AG04449 (cell line): ENCODE measurements around the gene MRC1.

Experiments
- CTCF ChIA-PET: fragments of 350-600 bp; formaldehyde crosslinking; extraction: SDS; loops from one replicate; lab custom pipeline; 2021; ENCODE audit warnings: antibody characterized with exemption; lab: Yijun Ruan, JAX
- POLR2A ChIA-PET: fragments of 400-600, 350-600 bp; formaldehyde crosslinking; extraction: SDS; loops from one replicate; lab custom pipeline; 2020; ENCODE audit warnings: antibody characterized with exemption, inconsistent platforms; lab: Yijun Ruan, JAX
- DNase-seq: peaks from one replicate; pipeline ENCODE4 v3.0.0-alpha.2; 2010; ENCODE audit warnings: low read depth, low spot score
- H3K4me3 ChIP-seq: 2 replicates; pipeline ENCODE4 v1.5.1; 2011; ENCODE audit warnings: low read depth, mild to moderate bottlenecking, control low read depth, low read length
- TF ChIP-seq, protein P1 (sequence below): IDR thresholded peaks from one replicate; pipeline ENCODE4 v1.5.1; 2011; ENCODE audit warnings: mild to moderate bottlenecking, moderate library complexity, low read length, control low read depth, inconsistent platforms; ENCODE audit not compliant: insufficient read depth; ENCODE audit errors: missing control alignments

The MRC1 gene

DNA sequence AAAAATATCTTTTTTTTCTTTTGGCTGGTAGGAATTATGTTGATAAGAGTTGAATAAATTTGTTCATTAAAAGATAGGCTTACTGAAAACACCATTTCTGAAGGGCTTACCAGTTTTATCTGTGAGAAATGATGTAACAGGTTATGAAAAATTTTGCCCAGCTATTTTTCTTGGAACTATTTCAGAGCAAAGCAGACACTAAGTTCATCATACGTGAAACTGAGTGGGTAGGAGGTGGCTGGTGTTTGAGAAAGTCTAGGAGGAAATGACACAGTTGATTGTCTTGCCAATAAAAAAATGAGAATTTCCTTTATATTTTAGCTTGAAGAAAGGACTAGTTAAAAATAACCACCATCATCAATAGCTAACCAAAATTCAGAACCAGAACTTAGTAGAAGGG is 6.2 kb upstream of the MRC1 start:
- DNase-seq, result no peak
- no peak overlapping the region for H3K4me3 ChIP-seq
- ChIA-PET CTCF (no interaction called here), POLR2A (no interaction called here)
- TF ChIP-seq, protein P1, sequence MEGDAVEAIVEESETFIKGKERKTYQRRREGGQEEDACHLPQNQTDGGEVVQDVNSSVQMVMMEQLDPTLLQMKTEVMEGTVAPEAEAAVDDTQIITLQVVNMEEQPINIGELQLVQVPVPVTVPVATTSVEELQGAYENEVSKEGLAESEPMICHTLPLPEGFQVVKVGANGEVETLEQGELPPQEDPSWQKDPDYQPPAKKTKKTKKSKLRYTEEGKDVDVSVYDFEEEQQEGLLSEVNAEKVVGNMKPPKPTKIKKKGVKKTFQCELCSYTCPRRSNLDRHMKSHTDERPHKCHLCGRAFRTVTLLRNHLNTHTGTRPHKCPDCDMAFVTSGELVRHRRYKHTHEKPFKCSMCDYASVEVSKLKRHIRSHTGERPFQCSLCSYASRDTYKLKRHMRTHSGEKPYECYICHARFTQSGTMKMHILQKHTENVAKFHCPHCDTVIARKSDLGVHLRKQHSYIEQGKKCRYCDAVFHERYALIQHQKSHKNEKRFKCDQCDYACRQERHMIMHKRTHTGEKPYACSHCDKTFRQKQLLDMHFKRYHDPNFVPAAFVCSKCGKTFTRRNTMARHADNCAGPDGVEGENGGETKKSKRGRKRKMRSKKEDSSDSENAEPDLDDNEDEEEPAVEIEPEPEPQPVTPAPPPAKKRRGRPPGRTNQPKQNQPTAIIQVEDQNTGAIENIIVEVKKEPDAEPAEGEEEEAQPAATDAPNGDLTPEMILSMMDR, result no peak

DNA sequence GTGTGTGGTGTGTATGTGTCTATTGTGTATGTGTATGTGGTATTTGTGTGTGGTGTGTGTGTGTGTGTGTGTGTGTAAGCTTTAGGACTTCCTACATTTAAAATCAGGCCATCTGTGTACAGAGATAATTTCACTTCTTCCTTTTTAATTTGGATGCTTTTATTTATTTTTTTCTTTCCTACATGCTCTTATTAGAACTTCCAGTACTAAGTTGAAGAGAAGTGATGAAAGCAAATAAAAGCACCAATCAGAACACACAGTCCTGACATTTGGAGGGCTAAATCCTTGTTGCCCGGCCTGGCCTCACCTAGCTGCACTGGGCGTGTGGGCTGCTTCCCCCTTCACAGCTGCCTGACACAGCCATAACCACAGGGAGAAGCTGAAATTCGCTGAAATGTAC is 3.8 kb upstream of the MRC1 start:
- TF ChIP-seq, protein P1, result no peak
- CTCF ChIA-PET, result no interaction called here
- no peak for DNase-seq
- POLR2A ChIA-PET, result no interaction called here
- no peak overlapping the region for H3K4me3 ChIP-seq

DNA sequence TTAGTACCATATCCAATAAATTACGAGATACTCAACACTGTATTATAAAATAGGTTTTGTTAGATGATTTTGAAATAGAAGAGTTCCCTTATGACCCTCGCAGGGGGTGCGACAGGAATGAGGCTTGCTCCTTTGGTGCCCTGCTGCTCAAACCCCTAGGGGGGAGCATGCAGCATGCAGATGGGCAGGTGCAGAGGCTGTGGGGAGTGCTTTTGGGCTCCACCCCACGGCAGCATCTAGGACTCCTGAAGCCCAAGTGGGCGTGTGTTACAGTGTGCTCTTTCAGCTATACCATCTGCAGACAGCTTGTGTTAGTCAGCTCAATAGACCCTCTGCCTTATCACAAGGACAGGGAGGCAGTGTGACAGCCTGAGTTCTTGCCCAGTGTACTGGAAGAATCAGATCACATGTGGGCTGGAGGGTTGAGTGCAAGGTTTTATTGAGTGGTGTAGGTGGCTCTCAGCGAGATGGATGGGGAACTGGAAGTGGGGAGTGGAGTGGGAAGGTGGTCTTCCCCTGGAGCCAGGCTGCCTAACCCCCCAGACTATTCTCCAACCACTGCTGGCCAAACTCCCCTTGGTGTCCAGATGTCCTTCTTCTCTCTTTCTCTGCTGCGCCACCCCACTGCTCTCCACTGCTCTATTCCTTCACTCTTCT is 3.1 kb upstream of the MRC1 start:
- ChIA-PET CTCF (no interaction called here), POLR2A (no interaction called here)
- no peak overlapping the region for H3K4me3 ChIP-seq
- no peak for DNase-seq
- TF ChIP-seq, protein P1, result no peak

DNA sequence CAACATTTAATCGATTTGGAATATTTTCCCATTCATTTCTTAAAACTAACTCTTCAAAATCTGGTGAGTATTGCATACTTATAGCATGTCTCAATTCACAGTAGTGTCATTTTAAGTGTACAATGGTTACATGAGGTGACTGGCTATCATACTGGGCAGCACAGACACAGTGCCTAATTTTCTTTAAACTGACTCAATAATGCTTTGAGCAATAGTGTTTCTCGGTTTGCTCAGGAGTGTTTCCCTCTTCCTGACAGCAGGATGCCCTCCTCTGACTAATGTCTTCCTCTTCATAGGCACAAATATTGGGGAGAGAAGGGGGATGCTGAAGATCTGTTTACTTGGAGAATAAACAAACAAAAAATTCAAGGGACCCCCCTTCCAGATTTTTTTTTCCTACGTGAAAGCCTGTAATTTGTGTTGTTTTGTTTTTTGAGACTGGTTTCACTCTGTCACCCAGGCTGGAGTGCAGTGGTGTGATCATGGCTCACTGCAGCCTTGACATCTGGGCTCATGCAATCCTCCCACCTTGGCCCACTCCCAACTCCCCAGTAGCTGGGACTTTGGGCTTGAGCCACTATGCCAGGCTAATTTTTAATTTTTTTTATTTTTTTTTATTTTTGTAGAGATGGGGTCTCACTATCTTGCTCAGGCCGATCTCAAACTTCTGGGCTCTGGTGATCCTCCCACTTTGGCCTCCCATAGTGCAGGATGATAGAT is 2.2 kb downstream of the MRC1 start:
- DNase-seq, result no peak
- ChIA-PET POLR2A (no interaction called here), CTCF (no interaction called here)

DNA sequence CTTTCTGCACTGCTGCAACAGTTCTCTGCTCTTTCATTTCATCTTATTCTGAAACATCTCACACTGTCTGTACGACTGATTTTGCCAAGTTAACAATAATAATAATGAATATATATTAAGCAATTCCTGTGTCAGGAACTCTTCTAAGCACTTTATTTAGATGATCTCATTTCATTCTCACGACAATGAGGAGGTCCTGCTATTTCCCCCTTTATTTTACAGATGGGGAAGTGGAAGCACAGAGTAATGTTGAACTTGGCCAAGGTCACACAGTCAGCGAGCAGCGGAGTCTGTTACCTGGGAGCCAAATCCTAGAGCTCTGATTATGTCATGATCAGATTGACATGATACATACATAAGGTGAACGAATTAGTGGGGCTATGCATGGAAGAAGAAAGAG is 5.8 kb downstream of the MRC1 start:
- DNase-seq, result no peak
- TF ChIP-seq, protein P1, result no peak
- CTCF ChIA-PET, result no interaction called here
- POLR2A ChIA-PET, result no interaction called here
- no peak overlapping the region for H3K4me3 ChIP-seq

More for the DNA sequence above, 2.2 kb downstream of the MRC1 start:
- TF ChIP-seq, protein P1, result no peak
- H3K4me3 ChIP-seq, result no peak overlapping the region

DNA sequence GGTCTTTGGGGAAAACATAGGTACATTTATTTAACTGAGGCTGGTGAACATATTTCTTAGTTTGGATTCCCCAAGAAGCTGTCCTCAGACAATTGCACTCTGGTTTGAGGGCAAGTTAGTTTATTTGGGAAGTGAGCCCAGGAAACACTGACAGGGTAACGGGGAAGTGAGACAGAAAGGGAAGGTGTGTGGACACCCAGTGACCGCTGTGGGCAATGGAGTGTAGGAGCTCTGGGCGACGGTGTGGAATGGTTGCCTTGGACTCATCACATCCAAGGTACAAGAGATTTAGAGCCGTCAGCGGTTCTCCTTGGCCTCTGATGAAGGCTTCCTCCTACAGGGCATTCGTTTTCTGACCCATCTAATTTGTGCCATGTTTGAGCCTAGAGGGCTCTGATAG is 7.1 kb downstream of the MRC1 start:
- ChIA-PET CTCF (interaction anchor here (1.5 kb wide), 1 partner anchor 31 kb away, joined by 3 read pairs; no protein-coding TSS in a partner anchor), POLR2A (no interaction called here)
- H3K4me3 ChIP-seq, result no peak overlapping the region
- DNase-seq, result no peak
- TF ChIP-seq, protein P1, result no peak
